Prostate gland (tissue), 2 donors: ENCODE results near the gene ANKRD44.
"Not testable (repeated sequence)": the region's sequence is repeated elsewhere in the genome, so short reads cannot be mapped to it uniquely, and the experiment has no call there.

Experiments used
- CTCF ChIP-seq, 4 experiments: fragments of 200-600 bp in 2 of 4; fragments of 450-650 bp in 2 of 4; sonication (generic) in 2 of 4; IDR thresholded peaks; 1 replicate in 3 of 4; 2 replicates in 1 of 4; pipeline ENCODE4 v1.5.1; 2016 to 2019; ENCODE audit warnings: antibody characterized with exemption in 4 of 4, mild to moderate bottlenecking in 2 of 4, moderate library complexity in 2 of 4
- POLR2A ChIP-seq: fragments of 450-650 bp; IDR thresholded peaks from one replicate; pipeline ENCODE4 v1.6.1; 2016; ENCODE audit warnings: antibody characterized with exemption, mild to moderate bottlenecking

- not testable (repeated sequence) for TF ChIP-seq POLR2A; CTCF (IDR thresholded peaks at IDR 0.05)
Observed at GRCh38 chr2:197008741-197009341, 301.7 kb downstream of the ANKRD44 start.
